OCI-LY3 (cell line): ENCODE measurements around the gene C5orf34.

Experiments
- H2AFZ ChIP-seq: fragments of 200-600, 300-600 bp; shearing (Covaris generic); 2 replicates; pipeline ENCODE4 v1.6.0; 2014; ENCODE audit warnings: antibody characterized with exemption, low read depth, low read length
- H3K27ac ChIP-seq: fragments of 200-600, 300-600 bp; sonication (generic); 2 replicates; pipeline ENCODE4 v1.5.1; 2014; ENCODE audit warnings: mild to moderate bottlenecking, low read length, moderate library complexity, mixed read lengths
- H3K27me3 ChIP-seq: fragments of 200-600, 300-600 bp; sonication (generic); 2 replicates; pipeline ENCODE4 v1.6.1; 2014; ENCODE audit warnings: low read depth, low read length, mixed read lengths
- H3K36me3 ChIP-seq: fragments of 200-600, 300-600 bp; sonication (generic); replicated peaks from 2 replicates; pipeline ENCODE3; 2014; ENCODE audit warnings: low read depth, low read length, mixed read lengths
- H3K4me1 ChIP-seq: fragments of 300-600, 200-600 bp; sonication (generic); 2 replicates; pipeline ENCODE4 v1.6.1; 2014; ENCODE audit warnings: low read length, mixed read lengths
- H3K4me2 ChIP-seq: fragments of 200-600, 300-600 bp; sonication (generic); 2 replicates; pipeline ENCODE4 v1.6.1; 2014; ENCODE audit warnings: low read length, mixed read lengths
- H3K4me3 ChIP-seq: fragments of 300-600, 200-600 bp; sonication (generic); 2 replicates; pipeline ENCODE4 v1.5.1; 2014; ENCODE audit warnings: antibody characterized with exemption, mild to moderate bottlenecking, low read length, moderate library complexity
- H3K79me2 ChIP-seq: fragments of 300-600, 200-600 bp; shearing (Covaris generic); 2 replicates; pipeline ENCODE4 v1.6.1; 2014; ENCODE audit warnings: mild to moderate bottlenecking, low read length, mixed read lengths
- H3K9ac ChIP-seq: fragments of 300-600, 200-600 bp; shearing (Covaris generic); 2 replicates; pipeline ENCODE4 v1.6.0; 2014; ENCODE audit warnings: mild to moderate bottlenecking, low read length, moderate library complexity
- H3K9me3 ChIP-seq: fragments of 200-600, 300-600 bp; shearing (Covaris generic); 2 replicates; pipeline ENCODE4 v1.6.1; 2014; ENCODE audit warnings: low read length, mixed read lengths; ENCODE audit not compliant: insufficient read depth
- H4K20me1 ChIP-seq: fragments of 200-600, 300-600 bp; sonication (generic); 2 replicates; pipeline ENCODE4 v1.6.1; 2016; ENCODE audit warnings: low read length, mixed read lengths; ENCODE audit not compliant: insufficient read depth
- CTCF ChIP-seq: fragments of 200-600, 300-600 bp; sonication (generic); IDR thresholded peaks from 2 replicates; pipeline ENCODE4 v1.5.1; 2014; ENCODE audit warnings: antibody characterized with exemption, low read length, low read depth
- EZH2phosphoT487 ChIP-seq: fragments of 200-600 bp; shearing (Covaris generic); IDR thresholded peaks from 2 replicates; pipeline ENCODE4 v1.6.1; 2018; ENCODE audit warnings: antibody characterized with exemption, mixed run types, low read depth

The C5orf34 gene

DNA sequence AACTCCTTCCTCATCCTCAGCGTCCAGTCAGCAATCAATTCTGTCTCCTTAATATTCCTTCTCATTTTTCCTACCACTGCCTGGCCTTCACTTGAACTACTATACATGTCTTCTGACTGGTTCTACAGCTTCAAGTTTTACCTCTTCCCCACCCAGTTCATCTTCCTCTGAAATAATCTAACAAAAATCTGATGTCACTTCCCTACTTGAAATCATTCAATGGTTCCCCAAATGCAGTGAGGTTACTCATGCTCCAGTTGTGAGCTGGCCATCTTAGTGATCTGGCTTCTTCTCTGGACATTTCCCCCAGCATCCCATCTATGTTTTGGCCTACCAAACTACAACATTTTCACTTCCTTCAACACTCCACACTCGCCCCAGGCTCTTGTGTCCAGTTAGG lies 16.4 kb downstream of the C5orf34 start:
- Histone ChIP-seq H4K20me1 (no peaks in the 10 kb centered on the region), H3K9ac (no peak overlapping the region), H3K4me2 (no peak overlapping the region), H3K27ac (no peak overlapping the region), H3K79me2 (no peaks in the 10 kb centered on the region), H3K9me3 (no peaks in the 10 kb centered on the region), H3K27me3 (no peaks in the 10 kb centered on the region), H2AFZ (no peak overlapping the region), H3K4me3 (no peak overlapping the region), H3K4me1 (no peaks in the 10 kb centered on the region), H3K36me3 (peaks cover 1% of the 10 kb centered on the region)
- TF ChIP-seq EZH2phosphoT487: no peak
- no peak for TF ChIP-seq CTCF

- H4K20me1 ChIP-seq: no peaks in the 10 kb centered on the region
- TF ChIP-seq CTCF (no peak), EZH2phosphoT487 (no peak)
- no peaks in the 10 kb centered on the region for H3K9me3 ChIP-seq
- H3K79me2 ChIP-seq: no peaks in the 10 kb centered on the region
- H3K4me3 ChIP-seq: no peak overlapping the region
- H3K36me3 ChIP-seq: no peaks in the 10 kb centered on the region
- no peaks in the 10 kb centered on the region for H3K4me1 ChIP-seq
- H3K27me3 ChIP-seq: no peaks in the 10 kb centered on the region
- no peak overlapping the region for H3K4me2 ChIP-seq
- no peak overlapping the region for H2AFZ ChIP-seq
- H3K27ac ChIP-seq: no peak overlapping the region
- H3K9ac ChIP-seq: no peak overlapping the region
Measured at GRCh38 chr5:43497311-43498104, 17.4 kb downstream of the C5orf34 start.

GRCh38 chr5:43491326-43491725 lies 23.6 kb downstream of the C5orf34 start:
- no peak overlapping the region for H3K27ac ChIP-seq
- no peaks in the 10 kb centered on the region for H3K27me3 ChIP-seq
- no peaks in the 10 kb centered on the region for H4K20me1 ChIP-seq
- H3K4me2 ChIP-seq: no peak overlapping the region
- H3K36me3 ChIP-seq: peaks cover 5% of the 10 kb centered on the region
- H3K79me2 ChIP-seq: no peaks in the 10 kb centered on the region
- H3K4me3 ChIP-seq: no peak overlapping the region
- H3K4me1 ChIP-seq: no peaks in the 10 kb centered on the region
- no peaks in the 10 kb centered on the region for H3K9me3 ChIP-seq
- no peak overlapping the region for H3K9ac ChIP-seq
- no peak overlapping the region for H2AFZ ChIP-seq
- TF ChIP-seq EZH2phosphoT487 (no peak), CTCF (no peak)

DNA sequence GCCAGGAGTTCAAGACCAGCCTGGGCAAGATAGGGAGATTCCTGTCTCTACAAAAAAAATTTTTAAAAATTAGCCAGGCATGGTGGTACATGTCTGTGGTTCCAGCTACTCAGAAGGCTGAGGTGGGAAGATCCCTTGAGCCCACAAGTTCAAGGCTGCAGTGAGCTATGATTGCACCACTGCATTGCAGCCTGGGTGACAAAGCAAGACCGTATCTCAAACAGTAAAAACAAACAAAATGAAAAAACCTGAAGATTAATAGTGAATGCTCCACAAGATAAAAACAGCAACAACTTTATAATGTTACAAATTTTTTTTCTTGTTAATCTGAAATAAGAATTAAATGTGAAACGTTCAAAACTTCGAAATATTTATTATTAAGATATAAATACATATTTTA lies 28.6 kb downstream of the C5orf34 start:
- Histone ChIP-seq H3K79me2 (peaks cover 22% of the 10 kb centered on the region), H3K4me1 (peaks cover 13% of the 10 kb centered on the region), H3K27me3 (no peaks in the 10 kb centered on the region), H3K9ac (no peak overlapping the region), H3K27ac (no peak overlapping the region), H3K4me3 (no peak overlapping the region), H3K36me3 (peaks cover 5% of the 10 kb centered on the region), H4K20me1 (no peaks in the 10 kb centered on the region), H2AFZ (no peak overlapping the region), H3K4me2 (no peak overlapping the region), H3K9me3 (no peaks in the 10 kb centered on the region)
- TF ChIP-seq CTCF (no peak), EZH2phosphoT487 (no peak)
